ENCODE data around the gene CST6. TPM values are rescaled to one million over a fixed set of nuclear protein-coding genes. Genes with fewer than 3 reads are reported as not detected.
"Not testable (repeated sequence)": the region's sequence is repeated elsewhere in the genome, so short reads cannot be mapped to it uniquely, and the experiment has no call there.

The CST6 gene
- total RNA-seq, 1 donor from 2014 or later = not detected

- no peak for DNase-seq (ENCODE audit: low spot score)
Measured at GRCh38 chr11:66014804-66015453, 3.1 kb downstream of the CST6 start.

GRCh38 chr11:66015454-66015881, 3.7 kb downstream of the CST6 start:
- no peak for DNase-seq (ENCODE audit: low spot score)

- DNase-seq (ENCODE audit: low spot score) = no peak
Measured at GRCh38 chr11:66015936-66016792, 4.4 kb downstream of the CST6 start.

GRCh38 chr11:66016793-66017177, 5.0 kb downstream of the CST6 start:
- DNase-seq (ENCODE audit: low spot score) = no peak

GRCh38 chr11:66017321-66017720, 5.5 kb downstream of the CST6 start:
- DNase-seq (ENCODE audit: low spot score) = no peak

- no peak for DNase-seq (ENCODE audit: low spot score)
Measured at GRCh38 chr11:66020212-66020611, 8.4 kb downstream of the CST6 start.

GRCh38 chr11:66020618-66021357, 9.0 kb downstream of the CST6 start:
- no peak for DNase-seq (ENCODE audit: low spot score)

- DNase-seq (ENCODE audit: low spot score) = no peak
Measured at GRCh38 chr11:66022401-66023185, 10.8 kb downstream of the CST6 start.

GRCh38 chr11:66023186-66023440, 11.3 kb downstream of the CST6 start:
- DNase-seq (ENCODE audit: low spot score) = not testable (repeated sequence)

- DNase-seq (ENCODE audit: low spot score) = no peak
Measured at GRCh38 chr11:66026017-66026529, 14.3 kb downstream of the CST6 start, which contains the start of gene CATSPER1. CATSPER1 (minus strand) TSS chr11:66026479; CDS start chr11:66026379, 100 bp downstream.

GRCh38 chr11:66032957-66033735, 21.3 kb downstream of the CST6 start:
- no peak for DNase-seq (ENCODE audit: low spot score)

GRCh38 chr11:66035653-66036333, 24.0 kb downstream of the CST6 start:
- no peak for DNase-seq (ENCODE audit: low spot score)

- no peak for DNase-seq (ENCODE audit: low spot score)
Measured at GRCh38 chr11:66036334-66036710, 24.5 kb downstream of the CST6 start.

GRCh38 chr11:66037327-66037726, 25.5 kb downstream of the CST6 start:
- DNase-seq (ENCODE audit: low spot score) = no peak

GRCh38 chr11:66039765-66040164, 28.0 kb downstream of the CST6 start:
- DNase-seq (ENCODE audit: low spot score) = no peak

- no peak for DNase-seq (ENCODE audit: low spot score)
Measured at GRCh38 chr11:66042227-66042995, 30.6 kb downstream of the CST6 start.

GRCh38 chr11:66042996-66043906, 31.4 kb downstream of the CST6 start:
- no peak for DNase-seq (ENCODE audit: low spot score)

- no peak for DNase-seq (ENCODE audit: low spot score)
Measured at GRCh38 chr11:66044757-66045156, 32.9 kb downstream of the CST6 start.
